Activated CD4-positive, alpha-beta T cell treated with anti-CD3 and anti-CD28 coated beads, Interleukin-2, amount 50 U/mL, for 1 hour (primary cell): ENCODE measurements around the gene PRPF19.
"Not testable (repeated sequence)": the region's sequence is repeated elsewhere in the genome, so short reads cannot be mapped to it uniquely, and the experiment has no call there.

Source experiments
- DNase-seq: peaks from one replicate; pipeline ENCODE4 v3.0.0-alpha.2; 2020

The PRPF19 gene

GRCh38 chr11:60921777-60922335 is 15.5 kb upstream of the PRPF19 start:
- no peak for DNase-seq

- DNase-seq: no peak
Observed at GRCh38 chr11:60921259-60921658, 14.9 kb upstream of the PRPF19 start.

- no peak for DNase-seq
Observed at GRCh38 chr11:60919956-60920355, 13.6 kb upstream of the PRPF19 start.

- no peak for DNase-seq
Observed at GRCh38 chr11:60919320-60919719, 12.9 kb upstream of the PRPF19 start.

GRCh38 chr11:60918939-60919265 is 12.5 kb upstream of the PRPF19 start:
- DNase-seq: no peak

GRCh38 chr11:60918251-60918938 is 12.0 kb upstream of the PRPF19 start:
- DNase-seq: no peak

GRCh38 chr11:60917267-60917666 is 10.9 kb upstream of the PRPF19 start:
- no peak for DNase-seq

GRCh38 chr11:60916669-60917206 is 10.4 kb upstream of the PRPF19 start:
- no peak for DNase-seq

- peak; percentile 64 for DNase-seq
Observed at GRCh38 chr11:60915248-60915914, 9.0 kb upstream of the PRPF19 start.

GRCh38 chr11:60914633-60915247 is 8.4 kb upstream of the PRPF19 start:
- DNase-seq: peak; percentile 28

- DNase-seq: peak; percentile 86
Observed at GRCh38 chr11:60913793-60914632, 7.6 kb upstream of the PRPF19 start, which contains the start of gene TMEM109. TSS of gene TMEM109 (plus strand) at chr11:60914158. CDS start at chr11:60919694, 5,536 bp downstream.

GRCh38 chr11:60912851-60913528 is 6.6 kb upstream of the PRPF19 start:
- DNase-seq: no peak

- DNase-seq: no peak
Observed at GRCh38 chr11:60912223-60912850, 6.0 kb upstream of the PRPF19 start.

GRCh38 chr11:60910711-60911380 is 4.5 kb upstream of the PRPF19 start:
- no peak for DNase-seq

- no peak for DNase-seq
Observed at GRCh38 chr11:60910281-60910687, 3.9 kb upstream of the PRPF19 start.

GRCh38 chr11:60909680-60910280 is 3.4 kb upstream of the PRPF19 start:
- DNase-seq: not testable (repeated sequence)

GRCh38 chr11:60908803-60909202 is 2.4 kb upstream of the PRPF19 start:
- DNase-seq: no peak

GRCh38 chr11:60905551-60906113 is 753 bp downstream of the PRPF19 start:
- DNase-seq: no peak

- no peak for DNase-seq
Observed at GRCh38 chr11:60905047-60905446, 1.3 kb downstream of the PRPF19 start.

GRCh38 chr11:60902625-60903024 is 3.8 kb downstream of the PRPF19 start:
- DNase-seq: no peak
